Measurements from ENCODE around the gene SLIT3.

- TF ChIP-seq CTCF (IDR thresholded peaks at IDR 0.05), result no peak
- TF ChIP-seq POLR2AphosphoS5 (IDR thresholded peaks at IDR 0.05), result no peak
- TF ChIP-seq POLR2A (IDR thresholded peaks at IDR 0.05; ENCODE audit: low read depth), result no peak
- TF ChIP-seq EP300 (IDR thresholded peaks at IDR 0.05), result no peak
Observed at GRCh38 chr5:168893283-168893682, 407.7 kb downstream of the SLIT3 start.

All from esophagus muscularis mucosa (tissue), 4 donors.